Central memory CD8-positive, alpha-beta T cell (primary cell): Measurements from ENCODE around the gene LRRFIP1.
A peak's percentile ranks its signal among the peaks of the same experiment; 100 is the strongest.

ENCODE experiments used
- ATAC-seq: fragments of 150-1000 bp; cut with Tn5 transposase; replicated peaks from 2 replicates; pipeline ENCODE4 v1.10.0; 2022; ENCODE audit warnings: mild to moderate bottlenecking, moderate FRiP score, moderate number of reproducible peaks; ENCODE audit not compliant: poor library complexity, severe bottlenecking; ENCODE audit errors: extremely low read depth
- DNase-seq, 2 donors: peaks; one replicate each; pipeline ENCODE4 v3.0.0; 2021; ENCODE audit warnings: low spot score in 2 of 2
- H3K27ac Mint-ChIP-seq: one replicate; pipeline ENCODE4 v1.8.0; 2022; ENCODE audit warnings: low read depth, mild to moderate bottlenecking, moderate library complexity, mixed read lengths
- H3K27me3 Mint-ChIP-seq: one replicate; pipeline ENCODE4 v1.8.0; 2022; ENCODE audit warnings: mixed read lengths
- H3K36me3 Mint-ChIP-seq: one replicate; pipeline ENCODE4 v1.8.0; 2022; ENCODE audit warnings: mild to moderate bottlenecking, moderate library complexity, mixed read lengths; ENCODE audit not compliant: insufficient read depth
- H3K4me1 Mint-ChIP-seq: one replicate; pipeline ENCODE4 v1.8.0; 2022; ENCODE audit warnings: mixed read lengths
- H3K4me3 Mint-ChIP-seq: one replicate; pipeline ENCODE4 v1.8.0; 2022; ENCODE audit warnings: mild to moderate bottlenecking, moderate library complexity, mixed read lengths
- H3K9me3 Mint-ChIP-seq: one replicate; pipeline ENCODE4 v1.8.0; 2022; ENCODE audit warnings: mixed read lengths

LRRFIP1 gene

DNA sequence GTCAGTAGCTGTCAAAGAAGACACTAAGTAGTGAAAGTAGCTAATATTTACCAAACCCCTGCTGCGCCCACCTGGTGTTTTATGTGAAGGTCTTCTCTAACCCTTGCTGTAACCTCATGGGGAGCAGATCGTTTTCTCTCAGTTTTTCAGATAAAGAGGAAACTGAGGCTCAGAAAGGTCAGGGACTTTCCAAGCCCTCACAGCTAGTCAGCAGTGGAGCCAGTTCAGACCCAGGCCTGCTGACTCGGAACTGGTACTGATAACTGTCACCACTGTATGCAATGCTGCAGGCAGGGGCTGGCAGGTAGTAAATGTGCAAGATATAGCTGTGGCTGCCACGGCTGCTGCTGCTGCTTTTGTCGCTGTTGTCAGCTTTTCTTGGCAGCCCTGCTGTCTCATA, 69.1 kb downstream of the LRRFIP1 start:
- peak overlapping the region; percentile 97 for H3K27ac Mint-ChIP-seq
- H3K4me3 Mint-ChIP-seq = peak overlapping the region; percentile 93
- no peak for DNase-seq

DNA sequence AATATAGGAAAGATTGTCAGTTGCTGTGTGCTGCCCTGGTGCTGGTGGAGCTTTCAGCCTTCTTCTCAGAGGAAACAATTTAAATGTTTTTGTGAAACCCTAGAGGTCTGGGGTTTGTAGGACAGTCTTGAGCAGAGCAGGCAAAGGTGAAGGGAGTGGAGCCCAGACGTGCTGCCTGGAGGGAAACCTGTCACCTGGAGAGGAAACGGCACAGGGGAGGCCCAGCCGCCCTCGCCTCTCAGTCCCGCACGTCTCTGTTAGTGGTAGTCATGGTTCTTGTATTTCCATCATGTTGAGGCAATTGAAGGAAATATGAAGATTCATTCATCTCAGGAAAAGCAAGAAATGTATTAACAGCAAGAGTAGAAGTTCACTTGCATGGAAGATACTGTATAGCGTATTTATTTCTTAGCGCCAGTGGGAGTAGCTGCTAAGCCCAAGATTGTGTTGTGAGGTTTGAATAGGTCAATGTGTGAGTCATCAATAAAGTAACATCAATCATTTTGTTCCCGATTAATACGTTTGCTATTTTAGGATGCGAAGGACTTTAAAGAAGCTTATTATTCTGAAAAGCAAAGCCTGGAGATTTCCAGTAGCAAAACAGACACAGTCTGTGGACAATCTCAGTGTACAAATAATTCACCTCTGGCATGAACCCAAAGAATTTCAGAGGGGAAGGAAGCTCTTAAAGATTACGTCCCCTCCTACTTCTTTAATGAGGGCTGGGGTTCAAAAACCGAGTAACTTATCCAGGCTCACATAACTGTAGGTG, 70.4 kb downstream of the LRRFIP1 start:
- H3K9me3 Mint-ChIP-seq = no peaks in the 10 kb centered on the region

More for the DNA sequence above, 69.1 kb downstream of the LRRFIP1 start:
- no peaks in the 10 kb centered on the region for H3K9me3 Mint-ChIP-seq
- ATAC-seq = peak; percentile 6
- peaks cover 85% of the 10 kb centered on the region for H3K4me1 Mint-ChIP-seq
- no peaks in the 10 kb centered on the region for H3K27me3 Mint-ChIP-seq
- H3K36me3 Mint-ChIP-seq = peaks cover 37% of the 10 kb centered on the region

GRCh38 chr2:237698358-237698694, 70.9 kb downstream of the LRRFIP1 start:
- Mint-ChIP-seq H3K4me1 (peaks cover 98% of the 10 kb centered on the region), H3K27ac (peak overlapping the region; percentile 97), H3K9me3 (no peaks in the 10 kb centered on the region), H3K27me3 (no peaks in the 10 kb centered on the region), H3K4me3 (peak overlapping the region; percentile 93), H3K36me3 (peaks cover 38% of the 10 kb centered on the region)
- no peak for DNase-seq
- no peak for ATAC-seq

More for the DNA sequence above, 70.4 kb downstream of the LRRFIP1 start:
- ATAC-seq (no peak), DNase-seq (no peak)
- peak overlapping the region; percentile 97 for H3K27ac Mint-ChIP-seq
- no peaks in the 10 kb centered on the region for H3K27me3 Mint-ChIP-seq
- H3K4me1 Mint-ChIP-seq = peaks cover 98% of the 10 kb centered on the region
- H3K4me3 Mint-ChIP-seq = peak overlapping the region; percentile 93
- H3K36me3 Mint-ChIP-seq = peaks cover 38% of the 10 kb centered on the region

DNA sequence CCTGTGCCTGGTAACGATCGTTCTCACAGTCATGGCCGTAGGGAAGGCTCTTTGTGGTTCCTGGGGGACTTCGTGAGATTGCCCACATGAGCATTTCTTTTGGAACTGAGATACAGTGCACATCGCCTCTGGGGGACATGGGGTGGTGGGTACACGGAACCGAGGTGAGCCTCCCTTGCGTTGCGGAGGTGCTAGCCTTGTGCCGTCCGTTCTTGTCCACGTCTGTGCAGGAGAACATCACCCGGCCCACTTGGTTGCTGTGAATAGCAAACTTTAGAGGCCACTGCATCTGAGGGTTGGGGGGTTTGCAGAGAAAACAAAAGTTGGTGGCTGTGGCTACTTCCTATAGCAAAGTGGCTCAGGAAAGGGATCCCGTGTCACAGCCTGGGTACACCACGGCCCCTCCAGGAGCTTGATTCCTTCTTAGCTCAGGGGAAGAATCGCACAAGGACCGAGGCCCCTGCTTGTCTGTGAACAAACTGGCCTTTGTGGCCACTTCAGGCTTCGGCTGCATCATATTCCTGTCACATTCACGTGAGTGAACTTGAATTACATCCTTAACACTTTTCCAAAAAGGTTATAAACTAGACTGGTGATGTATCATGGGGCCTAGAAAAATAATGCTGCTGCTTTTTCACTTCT, 72.6 kb downstream of the LRRFIP1 start:
- ATAC-seq = no peak
- DNase-seq = no peak
- Mint-ChIP-seq H3K27me3 (no peaks in the 10 kb centered on the region), H3K9me3 (no peaks in the 10 kb centered on the region), H3K4me3 (peak overlapping the region; percentile 74), H3K27ac (peak overlapping the region; percentile 97), H3K36me3 (peaks cover 34% of the 10 kb centered on the region), H3K4me1 (peaks cover 97% of the 10 kb centered on the region)

GRCh38 chr2:237700512-237701032, 73.2 kb downstream of the LRRFIP1 start:
- Mint-ChIP-seq H3K27ac (peak overlapping the region; percentile 97), H3K36me3 (peaks cover 36% of the 10 kb centered on the region), H3K9me3 (no peaks in the 10 kb centered on the region), H3K4me3 (peak overlapping the region; percentile 74), H3K4me1 (peaks cover 91% of the 10 kb centered on the region), H3K27me3 (no peaks in the 10 kb centered on the region)
- ATAC-seq (peak; percentile 66), DNase-seq (peak in 1 of 2 donors; percentile 68)

DNA sequence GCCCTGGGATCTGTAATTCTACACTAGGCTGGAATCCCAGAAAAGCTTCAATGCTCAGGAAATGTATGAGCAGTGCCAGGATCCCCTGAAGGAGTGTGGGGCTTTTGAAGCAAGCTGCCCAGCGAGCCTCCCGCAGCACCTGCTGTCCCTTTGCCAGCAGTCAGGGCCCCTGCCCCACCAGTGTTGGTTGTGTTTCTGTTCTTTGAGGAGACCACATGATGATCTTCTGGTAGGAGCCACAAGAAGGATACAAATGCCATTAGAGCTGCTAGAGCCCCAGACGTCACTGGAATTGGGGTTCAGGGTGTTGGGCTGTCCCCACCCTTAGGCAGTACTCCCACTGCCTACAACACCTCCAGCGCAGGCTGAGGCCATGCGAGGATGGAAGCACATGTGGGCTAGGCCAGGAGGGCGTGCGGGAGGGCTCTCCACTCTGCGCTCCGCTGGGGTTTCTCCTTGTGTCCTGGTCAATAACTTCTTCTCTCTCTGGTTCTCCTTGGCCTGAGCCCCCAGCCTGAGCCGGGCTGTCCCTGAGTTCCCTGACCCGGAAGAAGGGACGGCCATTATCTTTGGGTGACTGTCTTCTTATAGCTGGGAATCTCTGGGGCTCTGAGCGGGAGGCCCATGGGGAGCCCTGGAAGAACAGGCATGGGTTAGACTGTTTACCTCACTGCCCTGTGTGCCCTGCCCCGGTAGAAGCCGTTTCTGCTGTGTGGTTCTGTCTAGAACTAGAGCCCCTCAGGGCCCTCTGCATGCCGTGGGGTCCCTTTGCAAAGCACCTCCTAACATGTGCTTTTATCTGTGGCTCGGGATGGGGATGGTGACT, 73.9 kb downstream of the LRRFIP1 start:
- Mint-ChIP-seq H3K27me3 (no peaks in the 10 kb centered on the region), H3K4me3 (peak overlapping the region; percentile 74), H3K4me1 (peaks cover 91% of the 10 kb centered on the region), H3K36me3 (peaks cover 36% of the 10 kb centered on the region), H3K9me3 (no peaks in the 10 kb centered on the region), H3K27ac (peak overlapping the region; percentile 97)
- peak; percentile 20 for ATAC-seq
- no peak for DNase-seq

GRCh38 chr2:237701859-237702390, 74.5 kb downstream of the LRRFIP1 start:
- no peak for ATAC-seq
- peak overlapping the region; percentile 97 for H3K27ac Mint-ChIP-seq
- no peak for DNase-seq
- peaks cover 36% of the 10 kb centered on the region for H3K36me3 Mint-ChIP-seq
- H3K27me3 Mint-ChIP-seq = no peaks in the 10 kb centered on the region
- H3K4me1 Mint-ChIP-seq = peaks cover 91% of the 10 kb centered on the region
- H3K9me3 Mint-ChIP-seq = no peaks in the 10 kb centered on the region
- H3K4me3 Mint-ChIP-seq = peak overlapping the region; percentile 74

GRCh38 chr2:237702441-237703391, 75.3 kb downstream of the LRRFIP1 start:
- H3K36me3 Mint-ChIP-seq = peaks cover 38% of the 10 kb centered on the region
- H3K9me3 Mint-ChIP-seq = no peaks in the 10 kb centered on the region
- DNase-seq = no peak
- ATAC-seq = no peak
- peak overlapping the region; percentile 74 for H3K4me3 Mint-ChIP-seq
- H3K4me1 Mint-ChIP-seq = peaks cover 91% of the 10 kb centered on the region
- H3K27me3 Mint-ChIP-seq = no peaks in the 10 kb centered on the region
- H3K27ac Mint-ChIP-seq = peak overlapping the region; percentile 97

- peak overlapping the region; percentile 74 for H3K4me3 Mint-ChIP-seq
- H3K4me1 Mint-ChIP-seq = peaks cover 81% of the 10 kb centered on the region
- H3K36me3 Mint-ChIP-seq = peaks cover 52% of the 10 kb centered on the region
- no peak for ATAC-seq
- no peak for DNase-seq
- peak overlapping the region; percentile 97 for H3K27ac Mint-ChIP-seq
- no peaks in the 10 kb centered on the region for H3K27me3 Mint-ChIP-seq
- H3K9me3 Mint-ChIP-seq = no peaks in the 10 kb centered on the region
These were observed 77.4 kb downstream of the LRRFIP1 start for GRCh38 chr2:237704501-237705434.

DNA sequence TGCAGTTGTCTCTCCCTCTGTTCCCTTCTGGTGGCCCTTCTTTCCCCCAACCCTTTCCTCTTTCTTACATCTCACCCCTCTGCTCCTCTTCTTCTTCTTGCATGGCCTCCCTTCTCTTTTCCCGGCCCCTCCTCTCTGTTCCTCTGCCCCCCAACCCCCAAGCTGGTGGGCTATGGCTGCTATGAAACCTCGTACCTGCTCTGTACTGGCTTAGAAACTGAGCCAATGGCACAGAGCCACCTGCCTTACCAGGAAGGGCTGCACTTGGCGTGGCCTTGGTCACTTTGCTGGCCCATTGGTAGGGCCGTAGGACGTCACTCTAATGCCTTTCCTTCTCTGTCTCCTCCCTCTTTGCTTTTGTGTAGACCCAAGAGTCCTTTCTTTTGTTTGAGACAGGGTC, 78.9 kb downstream of the LRRFIP1 start:
- H3K36me3 Mint-ChIP-seq = peaks cover 52% of the 10 kb centered on the region
- DNase-seq (no peak), ATAC-seq (no peak)
- no peaks in the 10 kb centered on the region for H3K9me3 Mint-ChIP-seq
- peak overlapping the region; percentile 97 for H3K27ac Mint-ChIP-seq
- H3K4me3 Mint-ChIP-seq = peak overlapping the region; percentile 60
- H3K4me1 Mint-ChIP-seq = peaks cover 69% of the 10 kb centered on the region
- H3K27me3 Mint-ChIP-seq = no peaks in the 10 kb centered on the region

- H3K27ac Mint-ChIP-seq = peak overlapping the region; percentile 97
- no peak overlapping the region for H3K4me3 Mint-ChIP-seq
- H3K4me1 Mint-ChIP-seq = peaks cover 69% of the 10 kb centered on the region
- H3K36me3 Mint-ChIP-seq = peaks cover 52% of the 10 kb centered on the region
- H3K9me3 Mint-ChIP-seq = no peaks in the 10 kb centered on the region
- DNase-seq = no peak
- H3K27me3 Mint-ChIP-seq = no peaks in the 10 kb centered on the region
- ATAC-seq = peak; percentile 21
These were observed 80.6 kb downstream of the LRRFIP1 start for GRCh38 chr2:237708065-237708398.
